GM21786 (cell line): Measurements from ENCODE around the gene DMXL1.

Experiments used
- ATAC-seq: cut with Tn5 transposase; IDR thresholded peaks from one replicate; pipeline ENCODE4 v1.9.1; 2021; ENCODE audit not compliant: unreplicated experiment

Gene DMXL1

DNA sequence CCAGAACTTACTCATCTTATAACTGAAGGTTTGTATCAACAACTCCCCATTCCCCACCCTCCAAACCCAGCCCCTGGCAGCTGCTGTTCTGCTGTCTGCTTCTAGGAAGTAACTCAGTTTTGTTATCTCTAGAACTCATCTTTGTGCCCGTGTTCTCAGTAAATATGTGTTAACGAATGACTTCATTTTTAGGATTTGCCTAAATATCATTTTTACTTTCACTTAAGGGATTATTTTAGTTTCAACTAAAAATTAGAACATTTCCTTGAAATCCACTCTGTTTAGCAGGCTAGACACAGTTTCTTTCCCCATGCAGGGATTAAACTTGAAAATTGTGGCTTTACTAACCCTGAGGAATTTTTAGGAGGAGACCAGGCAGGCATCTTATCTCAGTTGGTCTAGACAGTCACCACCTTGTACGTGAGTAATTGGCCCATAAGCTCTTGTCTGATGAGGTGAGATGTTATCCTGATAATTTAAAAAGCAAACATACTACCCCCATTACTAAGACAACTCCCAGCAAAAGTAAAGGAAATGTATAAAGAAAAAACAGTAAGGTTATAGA lies 216.7 kb downstream of the DMXL1 start:
- peak; percentile 36 for ATAC-seq

GRCh38 chr5:119288379-119289033 lies 217.6 kb downstream of the DMXL1 start:
- ATAC-seq = no peak

- ATAC-seq = no peak
These were observed 218.7 kb downstream of the DMXL1 start for GRCh38 chr5:119289438-119290044.

- ATAC-seq = peak; percentile 88
These were observed 219.3 kb downstream of the DMXL1 start for GRCh38 chr5:119290161-119290569.

DNA sequence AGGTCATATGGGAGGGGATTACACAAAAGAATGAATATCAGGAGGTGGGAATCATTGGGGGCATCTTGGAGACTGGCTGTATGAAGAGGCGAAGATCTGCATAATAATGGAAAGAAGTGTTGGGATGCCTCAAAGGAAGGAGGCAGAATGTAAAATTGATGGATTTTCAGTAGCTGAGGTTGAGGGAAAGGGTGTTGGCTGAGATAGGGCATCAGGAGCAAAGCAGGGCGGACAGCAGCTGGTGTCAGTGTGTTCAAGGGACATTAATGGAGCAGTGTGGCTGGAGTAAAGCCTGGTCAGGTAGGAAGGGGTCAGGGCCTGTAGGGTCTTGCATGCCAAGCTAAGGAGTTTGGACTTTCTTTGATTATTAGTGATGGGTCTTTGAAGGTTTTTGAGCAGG lies 219.7 kb downstream of the DMXL1 start:
- ATAC-seq = no peak

DNA sequence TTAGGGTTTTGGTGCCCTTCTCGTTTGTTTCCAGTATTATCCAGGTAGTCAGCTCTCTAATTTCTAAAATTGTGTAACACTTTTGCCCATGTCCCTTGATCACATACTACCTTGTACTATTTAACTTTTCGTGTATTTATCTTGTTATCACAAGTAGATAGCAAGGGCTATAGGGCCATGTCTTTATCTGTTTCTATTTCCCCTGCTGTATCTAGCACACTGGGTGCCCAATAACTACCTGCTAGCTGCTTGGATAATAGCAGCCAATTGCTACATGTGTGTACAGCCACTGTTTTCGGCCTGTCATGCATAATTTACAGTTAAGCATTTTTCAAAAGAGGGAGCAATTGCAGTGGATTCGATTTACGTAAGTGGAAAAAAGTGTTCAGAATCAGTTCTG lies 220.2 kb downstream of the DMXL1 start:
- ATAC-seq = no peak

DNA sequence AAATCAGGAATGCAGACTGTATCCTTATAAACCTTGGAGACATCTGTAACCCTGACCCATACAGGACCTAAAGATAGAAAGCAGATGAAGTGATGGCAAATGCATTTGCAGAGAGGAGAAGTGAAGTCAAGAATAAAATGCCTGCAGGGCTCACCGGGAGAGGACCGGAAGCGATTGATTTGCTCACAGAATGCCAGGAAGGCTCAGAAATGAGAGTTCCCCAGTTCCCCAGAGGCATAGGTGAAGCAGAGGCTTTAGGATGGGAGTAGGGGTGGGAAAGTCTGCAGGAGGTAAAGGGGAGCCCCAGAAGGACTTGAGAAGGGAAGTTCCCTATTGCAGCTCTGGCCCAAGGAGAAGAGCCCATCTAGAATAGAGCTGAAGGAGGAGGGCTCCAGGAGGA lies 221.0 kb downstream of the DMXL1 start:
- no peak for ATAC-seq

GRCh38 chr5:119292701-119293515 lies 222.0 kb downstream of the DMXL1 start:
- ATAC-seq = no peak

DNA sequence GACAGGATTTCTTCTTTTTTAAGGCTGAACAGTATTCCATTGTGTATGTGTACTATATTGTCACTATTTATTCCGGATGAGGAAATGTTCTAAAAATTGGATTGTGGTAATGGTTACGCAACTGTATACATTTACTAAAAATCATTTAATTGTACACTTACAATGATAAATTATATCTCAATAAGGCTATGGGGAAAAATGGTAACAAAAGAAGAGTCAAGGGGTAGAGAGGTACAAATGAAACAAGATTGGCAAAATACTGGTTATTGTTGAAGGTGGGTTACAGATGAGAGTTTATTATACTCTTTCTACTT lies 222.6 kb downstream of the DMXL1 start:
- ATAC-seq = no peak
